Activated CD8-positive, alpha-beta memory T cell treated with anti-CD3 and anti-CD28 coated beads for 24 hours (primary cell): ENCODE data around the gene RPL23.

ENCODE experiments used
- DNase-seq: peaks from one replicate; pipeline ENCODE4 v3.0.0-alpha.2; 2020

RPL23 gene

DNA sequence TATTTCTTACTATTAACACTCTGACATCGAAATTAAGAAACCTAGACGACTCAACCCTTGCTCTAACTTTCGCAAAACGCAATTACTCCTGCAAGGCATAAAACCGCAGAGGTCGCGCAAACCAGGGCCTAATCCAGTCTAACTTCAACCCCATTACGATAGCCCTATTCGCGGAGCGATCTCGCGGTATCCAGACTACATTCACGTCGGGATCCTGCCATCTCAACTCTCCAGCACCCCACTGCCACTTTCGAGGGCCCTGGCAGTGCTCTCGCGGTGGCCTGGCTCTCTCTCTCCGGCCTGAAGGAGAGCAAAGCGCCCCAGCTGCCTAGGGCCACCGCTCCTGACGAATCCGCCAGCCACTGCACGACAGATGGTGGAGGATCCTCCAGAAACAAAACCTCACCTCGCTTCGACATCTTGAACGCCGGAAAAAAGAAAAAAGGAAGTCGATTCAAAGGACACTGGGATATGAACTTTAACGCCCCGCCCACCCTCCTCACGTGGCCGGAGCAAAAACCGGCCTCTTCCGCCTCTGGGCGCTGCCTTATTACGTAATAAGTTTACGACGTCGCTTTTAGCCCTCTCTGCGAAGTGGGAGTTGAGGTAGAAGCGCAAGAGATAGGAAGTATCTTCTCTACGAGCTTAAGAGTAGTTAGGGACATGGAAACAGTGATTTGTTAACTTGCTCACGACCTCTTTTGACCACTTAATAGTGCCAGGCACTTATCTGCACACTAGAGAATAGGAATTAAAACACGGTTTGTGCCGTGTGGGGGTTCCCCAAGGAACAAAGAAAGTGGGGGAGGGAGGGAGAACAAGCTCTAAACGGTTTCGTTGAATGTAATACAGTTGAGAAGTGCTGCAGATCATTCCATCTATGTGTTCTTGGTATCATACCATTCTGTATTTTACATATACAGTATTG, at the start of gene RPL23:
Gene RPL23 (minus strand): TSS at position 430 of the 928 bp plus-strand sequence. CDS start 11 bp downstream, at position 419.
- DNase-seq, result peak; percentile 93

GRCh38 chr17:38900978-38901656, 47.6 kb upstream of the RPL23 start:
- DNase-seq, result peak; percentile 70

DNA sequence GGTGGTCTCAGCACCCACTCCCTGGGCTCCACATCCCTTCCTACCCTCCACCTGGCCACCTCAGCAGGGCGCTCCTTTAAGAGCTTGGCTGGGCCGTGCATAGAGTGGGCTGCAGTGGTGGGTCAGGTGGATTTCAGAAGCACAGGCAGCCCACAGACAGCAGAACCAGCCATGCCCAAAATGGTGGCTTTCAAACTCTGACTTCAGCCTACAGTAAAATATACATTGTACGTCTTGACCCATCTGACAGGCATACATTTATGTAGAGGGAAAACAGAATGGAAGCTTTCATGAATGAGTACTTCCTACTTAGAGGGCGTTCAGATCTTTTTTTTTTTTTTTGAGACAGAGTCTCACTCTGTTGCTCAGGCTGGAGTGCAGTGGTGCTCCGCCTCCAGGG, 45.9 kb upstream of the RPL23 start:
- no peak for DNase-seq

GRCh38 chr17:38898812-38899348, 45.4 kb upstream of the RPL23 start:
- peak; percentile 93 for DNase-seq

- DNase-seq, result no peak
These were observed 44.8 kb upstream of the RPL23 start for GRCh38 chr17:38898291-38898679.

DNA sequence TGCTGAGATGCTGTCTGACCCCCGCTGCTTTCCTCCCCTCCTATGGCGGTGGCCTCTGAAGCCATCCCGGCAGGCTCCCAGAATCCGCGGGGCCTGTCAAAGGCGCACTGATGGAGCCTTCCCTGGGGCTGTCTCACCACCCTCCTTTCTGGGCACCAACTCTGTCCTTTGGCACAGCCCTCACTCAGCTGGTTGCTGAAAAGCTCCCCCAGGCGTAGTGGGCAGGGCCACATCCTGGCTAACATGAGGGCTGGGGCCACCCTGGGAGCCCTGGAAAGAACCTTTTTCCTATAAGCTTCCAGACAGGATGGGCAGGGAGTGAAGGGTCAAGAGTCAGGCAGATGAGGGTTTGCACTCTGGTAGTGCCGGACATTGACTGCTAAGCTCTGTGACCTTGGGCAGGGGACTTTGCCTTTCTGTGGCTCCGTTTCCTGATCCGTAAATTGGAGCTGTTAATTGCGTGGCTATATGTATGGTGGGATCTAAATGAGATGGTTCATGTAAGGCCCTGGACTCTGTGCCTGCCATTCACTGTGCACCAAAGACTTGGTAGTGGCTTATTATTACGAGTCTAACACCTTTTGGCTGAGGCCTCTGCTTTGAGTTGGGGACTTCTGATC, 44.3 kb upstream of the RPL23 start:
- peak; percentile 62 for DNase-seq

DNA sequence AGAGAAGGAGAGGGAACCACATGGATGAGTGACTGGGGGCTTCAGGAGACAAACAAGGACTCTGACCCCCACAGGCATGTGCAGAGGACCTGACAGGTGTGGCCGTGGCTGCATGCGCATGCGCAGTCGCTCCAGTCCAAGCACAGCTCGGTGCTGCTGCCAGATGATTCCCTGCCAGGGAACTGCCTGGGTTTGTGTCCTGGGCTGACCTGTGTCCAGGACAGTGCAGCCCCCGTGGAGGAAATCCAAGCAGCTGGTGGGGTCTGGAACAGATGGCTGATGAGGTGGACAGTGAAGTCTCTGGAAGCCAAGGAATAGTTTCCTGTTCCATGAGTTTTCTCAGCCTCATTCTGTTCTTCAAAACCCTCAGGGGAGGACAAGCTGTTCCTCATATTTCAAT, 43.7 kb upstream of the RPL23 start:
- DNase-seq, result no peak

DNA sequence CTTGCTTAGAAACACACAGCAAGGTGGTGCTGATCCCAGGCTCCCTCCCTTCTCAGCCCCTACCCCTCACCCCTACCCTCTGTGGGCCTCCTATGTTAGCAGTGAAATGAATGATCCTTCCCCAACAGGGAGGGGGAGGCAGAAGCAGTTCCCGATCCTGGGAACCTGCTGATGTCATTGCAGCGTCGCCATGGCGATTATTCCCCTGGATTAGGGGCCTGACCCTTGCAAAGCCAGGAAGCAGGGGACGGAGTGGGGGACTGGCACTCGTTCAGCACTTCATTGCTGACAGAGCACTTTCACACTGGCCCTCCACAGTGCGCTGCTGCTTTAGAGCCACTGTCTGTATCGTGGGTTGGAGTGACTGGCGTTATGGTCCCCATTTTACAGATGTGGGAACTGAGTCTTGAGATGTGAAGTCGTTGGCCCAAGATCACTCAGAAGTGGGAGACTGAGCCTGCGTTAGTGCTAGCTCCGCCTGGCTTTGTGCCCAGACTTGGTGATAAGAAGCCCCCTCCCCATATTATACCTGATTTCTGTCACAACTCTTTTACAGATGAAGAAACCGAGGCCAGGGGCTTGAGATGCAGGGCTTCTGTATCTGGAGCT, 42.9 kb upstream of the RPL23 start:
- DNase-seq, result no peak

GRCh38 chr17:38894276-38894675, 40.8 kb upstream of the RPL23 start:
- no peak for DNase-seq

DNA sequence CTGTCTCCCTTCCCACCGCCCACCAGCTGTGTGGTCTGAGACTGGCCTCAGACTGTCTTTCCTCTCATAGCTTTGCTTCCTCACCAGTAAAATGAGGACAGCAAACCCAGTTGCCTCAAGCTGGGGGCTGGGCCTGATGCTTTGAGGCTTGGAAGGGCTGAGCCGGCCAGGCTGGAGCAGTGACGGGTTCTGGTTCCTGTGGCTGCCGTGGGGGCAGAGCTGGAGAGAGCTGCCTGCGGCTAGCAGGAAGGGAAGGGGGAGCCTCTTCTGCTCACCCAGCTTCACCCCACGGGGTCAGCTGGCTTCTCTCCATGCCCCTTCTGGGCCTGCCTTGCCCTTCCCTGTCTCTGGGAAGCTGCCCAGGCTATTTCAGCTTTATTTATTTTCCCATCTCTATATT, 40.1 kb upstream of the RPL23 start:
- DNase-seq, result peak; percentile 76

DNA sequence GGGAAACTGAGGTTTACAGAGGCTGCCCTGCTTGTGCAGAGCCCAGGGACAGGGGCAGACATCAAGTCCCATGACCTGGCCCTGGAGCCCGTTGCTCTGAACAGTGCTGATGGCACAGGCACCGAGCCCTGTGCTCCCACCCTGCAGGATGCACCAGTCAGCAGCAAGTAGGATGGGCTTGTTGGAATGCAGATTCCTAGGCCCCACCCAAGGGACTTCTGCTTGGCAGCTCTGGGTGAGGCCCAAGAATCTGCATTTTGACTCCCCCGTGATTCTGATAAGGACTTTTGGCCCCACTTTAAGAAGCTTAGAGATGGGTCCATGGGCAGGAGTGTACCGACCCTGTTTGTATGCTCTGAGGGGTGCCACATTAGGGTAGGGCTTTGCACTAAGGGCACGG, 39.6 kb upstream of the RPL23 start:
- DNase-seq, result peak; percentile 58

- peak; percentile 59 for DNase-seq
These were observed 39.1 kb upstream of the RPL23 start for GRCh38 chr17:38892620-38893019.

- DNase-seq, result peak; percentile 72
These were observed 38.6 kb upstream of the RPL23 start for GRCh38 chr17:38892083-38892482.

- peak; percentile 56 for DNase-seq
These were observed 37.9 kb upstream of the RPL23 start for GRCh38 chr17:38891441-38891840.

- peak; percentile 63 for DNase-seq
These were observed 36.9 kb upstream of the RPL23 start for GRCh38 chr17:38890410-38890746.

DNA sequence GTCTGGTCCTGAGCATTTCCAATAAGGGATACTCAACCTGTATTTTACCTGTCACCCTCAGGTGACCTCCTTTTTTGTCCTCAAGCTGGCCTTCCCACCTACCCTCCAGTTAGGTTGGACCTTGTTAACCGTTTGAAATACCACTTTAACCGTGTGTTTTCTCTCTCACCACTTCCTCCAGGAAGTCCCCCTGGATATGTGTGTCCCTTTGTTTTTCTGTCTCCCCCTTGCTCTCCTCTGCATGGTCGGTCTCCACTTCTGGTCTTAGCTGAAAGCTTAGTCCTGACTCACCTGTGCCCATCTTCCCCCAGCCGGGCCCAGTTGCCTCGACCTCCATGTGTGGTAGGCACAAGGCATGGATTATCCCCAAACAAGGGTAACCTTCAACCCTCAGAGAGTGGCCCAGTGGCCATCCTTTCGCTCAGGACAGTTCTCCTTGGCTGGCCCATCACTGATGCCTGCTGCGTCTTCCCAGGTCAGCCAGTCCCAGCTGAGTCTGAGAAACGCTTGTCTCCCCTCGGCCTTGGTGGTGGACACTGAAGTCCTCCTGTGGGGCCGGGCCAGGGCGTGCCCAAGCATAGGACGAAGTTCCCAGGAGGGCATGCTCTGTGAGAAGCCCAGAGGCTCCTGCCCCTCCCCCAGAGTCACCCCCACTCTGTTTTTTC, 36.4 kb upstream of the RPL23 start:
- DNase-seq, result no peak

DNA sequence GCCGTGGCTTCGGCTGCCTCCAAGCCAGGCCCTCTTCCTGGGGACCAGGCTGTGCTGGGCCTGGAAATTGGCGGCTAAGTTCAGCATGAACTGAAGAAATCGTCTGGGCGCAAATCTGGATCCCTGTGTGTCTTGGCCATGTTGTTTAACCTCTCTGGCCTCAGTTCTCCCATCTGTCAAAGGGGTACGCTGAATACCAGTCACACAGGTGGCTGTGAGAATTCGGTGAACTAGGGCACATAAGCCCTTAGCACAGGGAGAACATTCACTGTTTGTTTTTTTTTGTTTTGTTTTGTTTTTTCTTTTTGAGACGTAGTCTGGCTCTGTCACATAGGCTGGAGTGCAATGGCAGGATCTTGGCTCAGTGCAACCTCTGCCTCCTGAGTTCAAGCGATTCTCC, 35.3 kb upstream of the RPL23 start:
- DNase-seq, result no peak

- DNase-seq, result peak; percentile 60
These were observed 33.1 kb upstream of the RPL23 start for GRCh38 chr17:38886643-38887010.

DNA sequence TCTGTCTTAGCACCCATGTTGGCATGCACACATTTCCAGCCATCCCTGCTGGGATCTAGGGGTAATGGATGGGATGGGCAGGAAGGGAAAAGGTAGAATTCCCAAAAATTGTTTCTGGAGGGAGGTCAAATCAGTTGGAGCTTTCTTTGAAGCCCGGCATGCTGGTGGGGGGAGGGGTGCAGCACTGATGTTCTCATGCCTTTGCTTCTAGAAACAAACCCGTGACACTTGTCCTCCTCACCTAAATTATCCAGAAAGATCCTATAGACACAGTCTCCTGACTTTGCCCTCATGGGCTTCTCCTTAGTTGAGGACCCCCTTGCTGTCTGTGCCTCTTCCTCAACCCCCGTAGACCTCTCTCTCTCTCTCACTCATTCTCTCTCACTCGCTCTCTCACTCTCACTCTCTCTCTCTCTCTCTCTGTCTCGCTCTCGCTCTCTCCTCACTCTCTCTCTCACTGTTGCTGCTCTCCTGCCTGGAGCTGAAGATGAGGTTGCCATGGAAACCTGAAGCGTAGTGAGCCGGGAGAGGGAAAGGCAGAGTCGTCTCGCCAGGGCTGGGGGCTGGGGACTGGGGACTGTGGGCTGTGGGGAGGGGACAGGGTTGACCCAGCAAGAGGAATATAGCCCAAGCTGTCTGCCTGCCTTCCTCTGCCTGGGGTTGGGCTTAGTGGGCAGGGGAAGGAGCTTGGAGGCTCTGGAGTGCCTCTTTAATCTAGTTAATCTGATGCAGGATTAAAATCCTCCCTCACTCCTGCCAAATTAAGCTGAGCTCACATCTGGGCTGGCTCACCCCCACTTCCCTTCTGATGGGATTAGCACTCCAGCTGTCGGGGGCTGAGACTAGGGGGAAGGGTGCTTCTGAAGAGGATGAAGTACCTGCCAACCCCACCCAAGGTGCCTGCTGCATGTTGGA, 32.5 kb upstream of the RPL23 start:
- DNase-seq, result peak; percentile 59

GRCh38 chr17:38885044-38885727, 31.7 kb upstream of the RPL23 start:
- no peak for DNase-seq
